ENCODE measurements around the gene BRD2.

Gene BRD2

GRCh38 chr6:33024521-33024920, 56.1 kb downstream of the BRD2 start:
- TF ChIP-seq CTCF (conservative IDR thresholded peaks at IDR 0.05): no peak
- no peak overlapping the region for H3K27ac ChIP-seq

GRCh38 chr6:33028220-33028849, 59.9 kb downstream of the BRD2 start:
- no peak overlapping the region for H3K27ac ChIP-seq
- TF ChIP-seq CTCF (conservative IDR thresholded peaks at IDR 0.05): no peak
- no peak for TF ChIP-seq ZFX (IDR thresholded peaks at IDR 0.05)

GRCh38 chr6:33029328-33030184, 61.2 kb downstream of the BRD2 start:
- TF ChIP-seq CTCF (conservative IDR thresholded peaks at IDR 0.05) (no peak), ZFX (IDR thresholded peaks at IDR 0.05) (no peak)
- no peak overlapping the region for H3K27ac ChIP-seq

GRCh38 chr6:33030245-33030644, 61.9 kb downstream of the BRD2 start:
- no peak overlapping the region for H3K27ac ChIP-seq
- TF ChIP-seq CTCF (conservative IDR thresholded peaks at IDR 0.05) (no peak), ZFX (IDR thresholded peaks at IDR 0.05) (no peak)

All from C4-2B (cell line).